Mucosa of gallbladder (tissue), 1 donor: ENCODE data around the gene EIF3I. TPM values are rescaled to one million over a fixed set of nuclear protein-coding genes. Genes with fewer than 3 reads are reported as not detected.
A peak's percentile ranks its signal among the peaks of the same experiment; 100 is the strongest.

ENCODE experiments used
- DNase-seq: peaks from one replicate; pipeline ENCODE4 v3.0.0-alpha.2; 2020; ENCODE audit warnings: low spot score
- total RNA-seq: library from RNA; stranded (reverse); gene quantifications from one replicate; pipeline ENCODE4 v1.2.1, GENCODE V29; 2021
- donor health status: DM: no; HTN: no; CAD: no.

Gene EIF3I
- total RNA-seq, result 132 TPM

DNA sequence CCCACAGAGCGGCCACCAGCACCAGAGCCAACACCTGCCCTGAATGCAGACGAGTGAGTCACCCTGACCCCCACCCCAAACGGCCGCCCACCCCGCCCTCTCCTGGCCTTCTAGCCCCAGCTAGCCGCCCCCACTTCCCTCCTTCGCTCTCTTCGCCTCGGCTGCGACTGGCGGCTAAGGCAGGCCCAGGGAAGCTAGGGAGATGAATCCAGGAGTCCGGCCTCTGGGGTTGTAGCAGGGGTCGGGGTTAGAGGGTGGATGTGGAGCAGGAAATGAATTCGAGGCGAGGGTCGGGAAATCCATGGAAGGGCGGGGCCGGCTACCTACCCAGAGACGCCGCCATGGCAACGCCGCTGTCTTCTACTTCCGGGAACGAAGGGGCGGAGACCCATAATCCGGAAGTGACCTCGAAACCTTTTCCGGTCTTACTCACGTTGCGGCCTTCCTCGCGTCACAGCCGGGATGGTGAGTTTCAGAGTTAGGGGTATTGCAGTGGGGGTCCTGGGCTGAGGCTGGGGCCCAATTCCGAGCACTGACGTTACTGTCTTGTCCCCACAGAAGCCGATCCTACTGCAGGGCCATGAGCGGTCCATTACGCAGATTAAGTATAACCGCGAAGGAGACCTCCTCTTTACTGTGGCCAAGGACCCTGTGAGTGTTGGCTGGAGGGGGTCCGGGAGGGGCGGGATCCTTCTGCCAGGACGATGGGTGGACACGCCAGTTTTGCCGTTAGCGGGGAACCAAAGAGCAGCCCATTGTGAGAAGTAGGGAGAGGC is at the start of gene EIF3I, which contains the start of gene TMEM234:
TSS of gene EIF3I (plus strand) at position 428 of the 776 bp plus-strand sequence. CDS start at position 463, 35 bp downstream.
TSS of gene TMEM234 (minus strand) at position 374 of the 776 bp plus-strand sequence. CDS start at position 343, 31 bp downstream.
- peak; percentile 93 for DNase-seq

DNA sequence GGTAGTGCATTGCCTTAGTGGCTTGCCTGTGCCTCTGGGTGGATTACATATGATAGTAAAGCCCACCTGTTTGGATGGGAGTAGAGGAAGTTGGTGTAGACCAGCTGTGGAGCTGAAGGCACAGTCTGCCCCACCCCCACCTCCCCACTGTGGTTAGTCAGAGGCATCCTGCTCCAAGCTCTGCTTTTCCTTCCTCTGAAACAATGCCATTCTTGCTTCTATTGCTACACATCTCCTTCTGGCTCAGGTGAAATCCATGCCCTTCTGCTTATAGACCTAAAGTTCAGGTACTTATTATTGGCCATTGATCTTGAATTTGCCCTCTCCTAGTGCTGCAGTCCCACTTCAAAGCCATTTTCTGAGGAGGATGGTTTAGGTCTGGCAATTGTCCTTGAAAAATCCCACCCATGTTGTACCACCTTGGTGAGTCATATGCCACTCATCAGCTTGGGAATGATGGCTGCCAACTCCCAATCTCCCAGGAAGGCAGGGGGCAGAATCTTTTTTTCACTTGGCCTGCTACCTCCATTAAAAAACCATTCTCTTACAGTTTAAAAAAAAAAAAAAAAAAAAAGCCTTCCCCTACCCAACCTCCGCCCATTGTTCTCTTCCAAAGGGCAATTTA is 49.5 kb upstream of the EIF3I start:
- DNase-seq, result no peak

DNA sequence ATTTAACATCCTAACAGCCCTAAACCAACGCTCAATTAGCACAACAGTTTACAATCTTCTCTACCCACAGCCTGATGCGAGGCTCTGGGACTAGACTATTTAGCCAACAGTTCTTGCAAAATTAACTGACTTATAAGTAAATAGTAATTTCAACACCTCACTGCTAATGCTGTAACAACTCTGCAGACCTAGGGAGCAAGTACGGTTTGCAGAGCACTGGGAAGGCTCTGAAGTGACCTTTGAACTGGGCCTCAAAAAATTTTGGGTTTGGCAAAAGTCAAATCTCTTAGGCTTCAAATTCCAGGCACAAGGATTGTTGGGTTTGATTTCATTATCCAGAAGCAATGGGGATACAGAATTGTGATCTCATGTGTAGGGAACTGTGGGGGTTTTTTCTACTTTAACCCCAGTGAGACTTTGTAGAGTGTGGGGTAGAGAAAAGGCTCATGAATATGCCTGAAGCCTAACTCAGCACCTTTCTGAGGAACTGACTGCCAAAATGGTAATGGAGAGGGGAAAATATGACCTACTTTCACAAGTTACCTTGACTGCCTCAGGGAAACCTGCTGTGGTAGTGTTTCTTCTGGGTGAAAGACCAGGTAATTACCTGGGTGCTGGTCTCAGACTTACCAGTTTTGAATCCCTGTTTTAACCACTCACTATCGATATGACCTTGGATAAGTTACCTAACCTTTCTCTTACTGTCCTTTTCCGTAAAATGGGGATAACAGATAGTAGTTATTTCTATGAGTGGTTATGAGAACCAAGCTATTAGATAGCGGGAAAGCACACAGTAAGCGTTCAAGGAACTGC is 43.6 kb upstream of the EIF3I start:
- DNase-seq, result no peak

DNA sequence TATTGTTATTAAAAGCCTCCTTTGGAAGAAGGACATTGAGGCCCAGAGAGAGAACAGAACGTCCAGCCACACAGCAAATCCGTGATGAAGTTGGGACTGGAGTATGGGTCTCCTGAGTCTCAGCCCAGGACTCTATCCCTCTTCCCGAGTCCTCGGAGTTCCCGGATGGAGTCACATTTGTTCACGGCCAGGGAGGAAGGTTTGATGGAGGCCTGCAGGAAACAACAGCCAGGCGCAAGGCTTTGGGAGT is 43.1 kb upstream of the EIF3I start:
- DNase-seq, result no peak

DNA sequence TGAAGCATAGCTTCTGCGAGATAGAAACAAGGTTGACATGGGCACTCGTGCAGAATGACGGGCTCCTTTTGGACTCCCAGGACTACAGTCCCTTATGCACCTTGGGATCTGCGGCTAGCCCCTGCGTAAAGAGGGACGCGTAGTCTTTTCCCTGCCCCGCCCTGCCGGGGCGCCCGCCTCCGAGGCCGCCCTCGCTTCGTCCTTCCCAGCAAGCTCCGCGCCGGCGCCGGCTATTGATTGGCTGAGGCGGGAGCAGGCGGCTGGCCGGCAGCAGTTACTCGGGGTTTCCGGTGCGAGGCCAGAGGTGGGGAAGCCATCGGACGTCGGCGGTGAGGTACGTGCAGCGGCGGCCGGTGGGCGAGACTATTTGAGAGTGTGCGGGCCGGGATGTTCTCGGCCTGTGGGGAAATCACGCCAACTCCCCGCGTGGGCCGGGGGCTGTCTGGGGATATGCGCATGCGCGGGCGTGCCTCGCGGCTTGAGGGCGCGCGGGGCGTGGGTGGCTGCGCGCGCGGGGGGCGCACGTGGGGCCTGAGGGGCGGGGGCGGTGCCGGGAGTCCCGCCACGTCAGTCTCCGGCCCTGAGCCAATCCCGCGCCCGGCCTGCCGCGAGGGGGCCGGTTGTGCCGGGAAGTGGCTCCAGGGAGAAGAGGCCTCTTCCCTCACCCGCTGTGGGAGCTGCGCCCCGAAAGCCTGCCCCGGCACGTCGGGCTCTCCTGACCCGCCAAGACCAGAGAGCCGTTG is 42.6 kb upstream of the EIF3I start, which contains the start of gene TXLNA:
TSS of gene TXLNA (plus strand) at position 233 of the 743 bp plus-strand sequence. CDS start 671 bp downstream, outside the sequence.
- peak; percentile 92 for DNase-seq

DNA sequence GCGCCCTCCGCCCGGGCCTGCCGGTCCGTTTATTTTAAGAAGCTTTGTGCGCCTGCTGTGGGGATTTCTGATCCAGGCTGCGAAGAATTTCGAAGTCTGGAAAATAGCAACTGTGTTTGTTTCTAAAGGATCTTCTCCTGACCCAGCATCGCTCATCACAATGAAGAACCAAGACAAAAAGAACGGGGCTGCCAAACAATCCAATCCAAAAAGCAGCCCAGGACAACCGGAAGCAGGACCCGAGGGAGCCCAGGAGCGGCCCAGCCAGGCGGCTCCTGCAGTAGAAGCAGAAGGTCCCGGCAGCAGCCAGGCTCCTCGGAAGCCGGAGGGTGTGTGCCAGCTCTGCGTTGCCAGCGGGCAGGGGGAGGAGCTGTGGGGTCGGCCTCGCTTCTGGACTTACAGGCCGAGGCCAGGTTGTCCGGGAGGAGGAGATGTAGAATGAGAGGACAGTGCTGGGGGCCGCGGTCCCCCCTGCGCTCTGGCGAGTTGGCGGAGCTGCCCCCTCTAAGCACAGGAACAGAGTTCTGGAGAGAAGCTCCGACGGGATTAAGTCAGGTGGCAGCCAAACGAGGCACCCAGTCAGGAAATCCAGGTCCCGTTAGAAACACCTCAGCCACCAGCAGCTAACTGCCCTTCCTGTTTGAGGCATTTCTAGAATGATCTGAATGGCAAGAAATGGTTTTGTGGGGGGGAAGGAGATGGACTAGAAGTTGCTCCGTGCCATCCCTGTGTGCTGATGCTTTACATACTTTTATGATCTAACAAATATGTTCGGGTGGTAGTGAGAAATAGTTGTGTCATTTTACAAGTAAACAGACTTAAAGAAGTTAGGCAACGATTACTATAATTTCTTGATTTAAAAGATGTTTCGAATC is 41.8 kb upstream of the EIF3I start:
- DNase-seq, result no peak

DNA sequence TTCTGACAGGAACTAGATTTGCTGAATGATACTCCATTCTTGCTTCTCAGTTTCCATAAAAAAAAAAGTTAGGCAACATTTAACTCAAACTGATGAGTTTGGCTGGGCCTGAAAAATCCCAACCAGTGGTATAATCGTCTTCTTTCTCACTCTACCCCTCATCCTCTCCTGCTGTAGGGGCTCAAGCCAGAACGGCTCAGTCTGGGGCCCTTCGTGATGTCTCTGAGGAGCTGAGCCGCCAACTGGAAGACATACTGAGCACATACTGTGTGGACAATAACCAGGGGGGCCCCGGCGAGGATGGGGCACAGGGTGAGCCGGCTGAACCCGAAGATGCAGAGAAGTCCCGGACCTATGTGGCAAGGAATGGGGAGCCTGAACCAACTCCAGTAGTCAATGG is 41.1 kb upstream of the EIF3I start:
- DNase-seq, result no peak

DNA sequence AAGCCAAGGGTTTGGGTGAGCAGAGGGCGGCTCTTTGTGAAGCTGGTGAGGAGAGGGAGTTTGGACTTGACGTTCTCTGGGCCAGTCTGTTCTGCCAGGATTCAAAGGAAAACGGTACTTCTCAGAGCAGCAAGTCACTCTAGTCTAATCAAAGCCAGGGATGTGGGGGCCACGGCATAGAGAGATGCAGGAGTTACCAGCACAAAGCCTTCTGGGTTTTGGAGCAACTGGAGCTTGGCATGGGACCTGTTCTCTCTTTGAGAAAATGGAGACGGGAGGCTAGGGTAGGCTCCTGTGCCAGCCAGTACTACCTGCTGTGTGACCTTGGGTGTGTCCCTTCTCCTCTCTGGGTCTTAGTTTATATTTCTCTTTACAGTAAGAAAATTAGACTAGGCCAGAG is 40.6 kb upstream of the EIF3I start:
- no peak for DNase-seq

DNA sequence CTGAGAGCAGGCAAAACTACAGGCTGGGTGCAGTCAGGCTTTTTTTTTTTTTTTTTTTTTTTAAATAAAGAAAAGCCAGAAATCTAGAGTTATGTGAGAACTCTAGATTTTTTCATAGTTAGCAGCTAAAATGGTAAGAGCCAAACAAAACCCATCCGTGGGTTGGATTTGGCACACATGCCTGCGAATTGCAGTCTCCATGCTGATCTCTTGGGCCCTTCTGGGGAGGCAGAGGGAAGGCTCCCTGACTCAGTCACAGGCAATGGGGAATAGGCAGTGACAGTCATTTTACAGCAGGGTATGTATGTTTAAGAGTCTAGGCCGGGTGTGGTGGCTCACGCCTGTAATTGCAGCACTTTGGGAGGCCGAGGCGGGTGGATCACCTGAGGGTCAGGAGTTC is 40.1 kb upstream of the EIF3I start:
- DNase-seq, result no peak

DNA sequence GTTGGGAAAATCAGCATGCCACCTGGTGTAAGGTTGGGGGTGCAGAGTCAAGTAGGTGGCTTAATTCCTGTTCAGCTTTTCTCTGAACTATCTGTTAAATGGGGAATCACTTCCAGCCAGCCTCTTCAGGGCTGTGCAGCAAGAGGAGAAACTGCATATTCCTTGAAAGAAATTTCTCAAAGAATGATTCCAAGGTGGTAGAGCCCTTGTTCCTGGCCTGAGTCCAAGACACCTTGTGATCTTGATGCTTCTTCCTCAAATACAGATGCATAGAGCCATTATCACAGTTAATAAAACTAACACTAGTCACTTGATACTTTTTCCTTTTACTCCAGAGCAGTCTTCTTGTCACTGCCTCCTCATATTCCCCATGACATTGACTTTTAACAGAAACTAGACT is 37.6 kb upstream of the EIF3I start:
- DNase-seq, result no peak

DNA sequence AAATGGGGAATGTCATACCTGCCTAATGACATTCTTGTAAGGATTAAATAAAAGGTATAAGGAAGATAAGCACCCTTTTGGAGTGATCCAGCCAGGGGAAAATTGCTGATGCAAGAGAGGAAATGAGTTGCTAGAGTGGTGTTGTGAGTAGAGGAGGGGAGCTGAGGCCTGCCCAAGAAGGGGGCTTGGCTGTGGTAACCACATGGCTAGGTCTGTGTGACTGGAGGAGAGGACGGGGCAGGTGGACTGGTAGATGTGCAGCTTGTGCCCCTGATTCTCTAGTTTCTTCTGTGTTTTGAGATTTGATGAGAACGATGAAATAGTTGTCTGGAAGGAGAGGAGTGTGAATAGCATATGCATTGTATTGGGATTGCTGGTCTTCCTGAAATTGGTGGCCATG is 36.1 kb upstream of the EIF3I start:
- no peak for DNase-seq

DNA sequence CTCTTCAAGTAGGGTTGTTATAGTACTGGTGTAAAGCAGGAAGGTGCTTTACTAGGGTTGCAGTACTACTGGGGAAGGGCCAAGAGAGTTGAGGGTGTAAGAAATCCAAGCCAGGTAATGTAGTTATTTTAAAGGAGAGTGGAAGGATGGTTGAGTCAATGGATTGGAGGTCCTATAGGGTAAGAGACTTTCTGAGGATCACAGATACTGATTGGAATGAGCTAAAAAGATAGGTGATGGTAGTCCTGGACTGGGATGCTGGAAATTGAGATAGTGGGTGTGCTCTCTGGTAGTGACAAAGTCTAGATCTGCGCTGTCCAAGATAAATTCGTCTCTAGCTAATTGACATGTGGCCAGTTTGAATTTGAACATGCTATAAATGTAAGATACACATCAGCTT is 35.7 kb upstream of the EIF3I start:
- DNase-seq, result no peak

DNA sequence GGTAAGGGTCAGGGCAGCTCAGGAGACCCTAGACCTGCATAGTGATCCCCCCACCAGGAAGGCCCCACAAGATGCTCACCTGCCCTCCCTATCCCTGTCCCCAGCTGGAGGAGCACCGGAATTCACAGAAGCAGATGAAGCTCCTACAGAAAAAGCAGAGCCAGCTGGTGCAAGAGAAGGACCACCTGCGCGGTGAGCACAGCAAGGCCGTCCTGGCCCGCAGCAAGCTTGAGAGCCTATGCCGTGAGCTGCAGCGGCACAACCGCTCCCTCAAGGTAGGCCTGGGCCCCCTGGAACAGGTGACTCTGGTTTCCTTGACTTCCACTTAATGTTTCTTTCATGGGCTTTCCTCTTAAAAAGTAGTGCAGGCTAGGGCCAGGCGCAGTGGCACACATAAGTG is 34.4 kb upstream of the EIF3I start:
- DNase-seq, result no peak

DNA sequence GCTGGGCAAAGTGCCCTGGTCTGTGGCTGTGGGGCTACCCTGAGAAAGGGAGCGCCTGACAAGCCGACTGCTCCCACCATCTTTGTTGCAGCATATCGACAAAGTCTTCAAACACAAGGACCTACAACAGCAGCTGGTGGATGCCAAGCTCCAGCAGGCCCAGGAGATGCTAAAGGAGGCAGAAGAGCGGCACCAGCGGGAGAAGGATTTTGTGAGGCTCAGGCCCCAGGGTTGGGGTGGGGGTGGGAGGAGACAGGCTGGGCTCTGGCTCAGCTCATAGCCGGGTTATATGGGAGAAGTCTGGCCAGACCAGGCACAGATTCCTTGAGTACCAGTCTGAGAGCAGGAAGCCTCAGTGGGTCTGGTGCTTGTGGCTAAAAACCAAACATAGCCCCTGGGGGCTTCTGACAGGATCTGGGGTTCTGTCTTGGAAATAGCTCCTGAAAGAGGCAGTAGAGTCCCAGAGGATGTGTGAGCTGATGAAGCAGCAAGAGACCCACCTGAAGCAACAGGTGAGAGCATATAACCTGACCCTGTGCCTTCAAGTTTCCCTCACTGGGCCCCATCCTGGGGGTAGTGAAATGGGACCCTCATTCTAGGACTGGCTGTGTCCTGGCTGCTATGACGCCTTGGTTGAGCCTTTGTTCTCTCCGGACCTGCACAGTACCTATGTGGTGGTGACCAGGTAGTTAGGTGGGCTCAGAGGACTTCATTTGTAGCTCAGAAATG is 29.8 kb upstream of the EIF3I start:
- DNase-seq, result no peak

DNA sequence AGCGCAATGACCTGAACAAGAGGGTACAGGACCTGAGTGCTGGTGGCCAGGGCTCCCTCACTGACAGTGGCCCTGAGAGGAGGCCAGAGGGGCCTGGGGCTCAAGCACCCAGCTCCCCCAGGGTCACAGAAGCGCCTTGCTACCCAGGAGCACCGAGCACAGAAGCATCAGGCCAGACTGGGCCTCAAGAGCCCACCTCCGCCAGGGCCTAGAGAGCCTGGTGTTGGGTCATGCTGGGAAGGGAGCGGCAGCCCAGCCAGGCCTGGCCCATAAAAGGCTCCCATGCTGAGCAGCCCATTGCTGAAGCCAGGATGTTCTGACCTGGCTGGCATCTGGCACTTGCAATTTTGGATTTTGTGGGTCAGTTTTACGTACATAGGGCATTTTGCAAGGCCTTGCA is 27.2 kb upstream of the EIF3I start:
- DNase-seq, result no peak

DNA sequence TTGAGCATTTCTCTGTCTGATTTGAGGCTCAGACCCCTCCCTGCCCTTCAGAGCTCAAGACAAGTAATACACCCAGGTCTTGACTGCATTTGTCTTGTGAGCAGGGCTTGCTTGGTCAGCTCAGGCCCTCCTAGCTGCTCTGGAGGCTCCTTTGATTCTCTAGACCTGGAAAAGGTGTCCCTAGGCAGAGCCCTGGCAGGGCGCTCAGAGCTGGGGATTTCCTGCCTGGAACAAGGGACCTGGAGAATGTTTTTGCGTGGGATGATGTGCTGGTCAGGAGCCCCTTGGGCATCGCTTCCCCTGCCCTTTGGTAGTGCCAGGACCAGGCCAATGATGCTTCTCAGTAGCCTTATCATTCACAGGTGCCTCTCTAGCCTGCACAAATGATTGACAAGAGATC is 26.7 kb upstream of the EIF3I start:
- no peak for DNase-seq

DNA sequence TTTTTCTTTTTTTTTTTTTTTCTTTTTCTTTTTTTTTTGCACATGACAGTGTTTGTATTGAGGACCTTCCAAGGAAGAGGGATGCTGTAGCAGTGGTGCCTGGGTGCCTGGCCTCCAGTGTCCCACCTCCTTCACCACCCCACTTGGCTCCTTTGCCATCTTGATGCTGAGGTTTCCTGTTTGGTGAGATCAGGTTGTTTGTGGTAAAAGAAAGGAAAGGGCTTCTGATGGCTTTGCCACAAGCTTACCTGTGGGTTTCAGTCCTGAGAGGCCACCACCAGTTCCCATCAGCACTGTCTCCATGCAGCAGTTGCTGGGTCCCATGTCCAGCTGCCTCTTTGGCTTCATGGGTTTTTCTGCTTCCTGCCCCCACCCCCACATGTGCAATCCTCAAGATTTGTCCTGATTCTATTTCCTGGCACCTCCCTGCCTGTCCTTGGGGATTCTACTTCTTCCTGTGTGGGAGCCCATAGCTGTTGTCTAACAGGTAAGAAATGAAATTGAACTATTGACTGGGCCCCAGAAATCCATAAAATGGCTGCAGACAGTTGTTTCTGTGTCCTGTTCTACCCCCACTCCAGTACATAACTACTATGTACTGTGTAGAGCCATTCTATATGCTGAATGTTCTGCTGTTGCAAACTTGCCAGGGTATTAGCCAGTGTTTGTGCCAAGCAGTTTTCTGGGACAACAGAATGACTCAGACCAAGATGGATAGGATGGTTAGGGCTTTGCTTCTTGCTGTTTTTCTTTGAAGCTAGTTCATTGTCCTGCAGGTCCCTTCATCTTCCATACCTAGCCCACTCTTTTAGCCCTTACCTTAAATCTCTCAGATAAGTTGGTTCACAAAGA is 26.0 kb upstream of the EIF3I start:
- no peak for DNase-seq

DNA sequence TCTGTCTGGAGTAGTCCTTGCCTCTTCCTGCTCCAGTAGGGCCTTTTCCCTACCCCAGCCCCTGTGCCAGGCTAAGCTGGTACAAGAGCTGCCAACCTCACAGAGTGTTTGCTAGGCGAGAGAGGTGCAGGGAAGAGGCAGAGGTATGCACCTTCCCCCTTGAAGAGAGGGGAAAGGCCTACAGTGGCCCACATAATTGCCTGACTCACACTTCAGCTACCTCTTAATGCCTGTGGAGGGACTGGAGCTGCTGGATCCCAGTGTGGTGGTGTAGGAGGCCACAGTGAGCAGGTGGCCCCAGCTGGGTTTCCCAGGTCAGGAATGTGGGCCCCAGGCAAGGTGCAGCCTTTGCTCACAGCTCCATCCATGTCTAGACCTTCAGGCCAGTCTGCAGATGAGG is 25.1 kb upstream of the EIF3I start:
- DNase-seq, result no peak

DNA sequence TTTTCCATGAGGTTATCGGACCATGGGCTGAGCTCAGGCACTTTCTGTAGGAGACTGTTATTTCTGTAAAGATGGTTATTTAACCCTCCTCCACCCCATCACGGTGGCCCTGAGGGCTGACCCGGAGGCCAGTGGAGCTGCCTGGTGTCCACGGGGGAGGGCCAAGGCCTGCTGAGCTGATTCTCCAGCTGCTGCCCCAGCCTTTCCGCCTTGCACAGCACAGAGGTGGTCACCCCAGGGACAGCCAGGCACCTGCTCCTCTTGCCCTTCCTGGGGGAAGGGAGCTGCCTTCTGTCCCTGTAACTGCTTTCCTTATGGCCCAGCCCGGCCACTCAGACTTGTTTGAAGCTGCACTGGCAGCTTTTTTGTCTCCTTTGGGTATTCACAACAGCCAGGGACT is 24.4 kb upstream of the EIF3I start:
- no peak for DNase-seq
